A673 (cell line): ENCODE data around the gene LAMB4.

Source experiments
- CTCF ChIP-seq: fragments of 300-800, 200-600 bp; sonication (generic); conservative IDR thresholded peaks from 2 replicates; pipeline ENCODE4 v1.5.1; 2017; ENCODE audit warnings: low read depth, mild to moderate bottlenecking, antibody characterized with exemption, low read length, moderate library complexity, mixed read lengths
- EZH2 ChIP-seq: fragments of 200-600 bp; sonication (generic); IDR thresholded peaks from 2 replicates; pipeline ENCODE4 v1.6.1; 2017; ENCODE audit warnings: borderline replicate concordance, low read depth, mild to moderate bottlenecking, mixed read lengths, antibody characterized with exemption, low read length; ENCODE audit not compliant: poor library complexity, severe bottlenecking

DNA sequence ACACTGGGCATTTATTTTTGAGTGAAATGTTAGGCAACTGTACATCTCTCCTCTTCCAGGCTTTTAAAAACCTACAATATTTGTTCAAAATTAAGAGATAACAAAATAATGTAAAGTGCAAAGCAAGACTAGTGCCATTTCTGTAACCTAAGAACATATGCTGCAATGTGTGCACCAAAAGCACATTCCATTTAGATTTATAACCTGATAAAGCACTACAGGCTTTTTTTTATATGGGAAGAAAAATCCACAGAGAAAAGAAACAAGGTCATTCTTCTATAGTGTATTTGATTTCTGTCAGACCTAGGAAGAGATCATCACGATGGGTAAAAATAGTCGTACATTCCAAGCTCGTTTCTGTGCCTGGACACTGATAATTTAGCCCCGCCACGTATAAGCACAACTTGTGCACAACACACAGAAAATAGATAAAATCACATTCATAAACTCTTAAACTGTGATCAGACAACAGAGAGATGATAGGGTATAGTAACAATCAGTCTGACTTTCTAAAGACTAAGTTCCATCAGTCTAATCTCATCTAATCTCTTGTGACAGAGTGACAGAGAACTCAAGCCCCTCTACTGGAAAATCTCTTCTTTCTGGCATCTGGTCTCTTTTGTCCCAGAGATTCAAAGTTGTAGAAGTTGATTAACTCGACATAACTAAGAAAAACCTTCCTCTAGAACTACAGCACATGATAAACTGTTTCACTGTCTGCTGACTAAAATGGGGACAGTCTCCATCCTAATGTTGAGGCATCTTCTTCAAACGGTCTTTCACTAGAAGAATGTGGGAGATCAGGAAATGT is 133.9 kb downstream of the LAMB4 start:
- TF ChIP-seq CTCF (no peak), EZH2 (no peak)
